Fibroblast of pulmonary artery (primary cell): ENCODE measurements around the gene PRKAR1B.

Source experiments
- DNase-seq: peaks from one replicate; pipeline ENCODE4 v3.0.0-alpha.2; 2010; ENCODE audit warnings: low read depth
- H3K4me3 ChIP-seq: replicated peaks from 2 replicates; pipeline ENCODE4 v1.5.1; 2011; ENCODE audit warnings: low read depth, mild to moderate bottlenecking, control low read depth, low read length, moderate library complexity
- TF ChIP-seq, protein P1 (sequence below): IDR thresholded peaks from 2 replicates; pipeline ENCODE4 v1.5.1; 2011; ENCODE audit warnings: mild to moderate bottlenecking, control low read depth, low read length, inconsistent platforms; ENCODE audit errors: missing control alignments

PRKAR1B gene

DNA sequence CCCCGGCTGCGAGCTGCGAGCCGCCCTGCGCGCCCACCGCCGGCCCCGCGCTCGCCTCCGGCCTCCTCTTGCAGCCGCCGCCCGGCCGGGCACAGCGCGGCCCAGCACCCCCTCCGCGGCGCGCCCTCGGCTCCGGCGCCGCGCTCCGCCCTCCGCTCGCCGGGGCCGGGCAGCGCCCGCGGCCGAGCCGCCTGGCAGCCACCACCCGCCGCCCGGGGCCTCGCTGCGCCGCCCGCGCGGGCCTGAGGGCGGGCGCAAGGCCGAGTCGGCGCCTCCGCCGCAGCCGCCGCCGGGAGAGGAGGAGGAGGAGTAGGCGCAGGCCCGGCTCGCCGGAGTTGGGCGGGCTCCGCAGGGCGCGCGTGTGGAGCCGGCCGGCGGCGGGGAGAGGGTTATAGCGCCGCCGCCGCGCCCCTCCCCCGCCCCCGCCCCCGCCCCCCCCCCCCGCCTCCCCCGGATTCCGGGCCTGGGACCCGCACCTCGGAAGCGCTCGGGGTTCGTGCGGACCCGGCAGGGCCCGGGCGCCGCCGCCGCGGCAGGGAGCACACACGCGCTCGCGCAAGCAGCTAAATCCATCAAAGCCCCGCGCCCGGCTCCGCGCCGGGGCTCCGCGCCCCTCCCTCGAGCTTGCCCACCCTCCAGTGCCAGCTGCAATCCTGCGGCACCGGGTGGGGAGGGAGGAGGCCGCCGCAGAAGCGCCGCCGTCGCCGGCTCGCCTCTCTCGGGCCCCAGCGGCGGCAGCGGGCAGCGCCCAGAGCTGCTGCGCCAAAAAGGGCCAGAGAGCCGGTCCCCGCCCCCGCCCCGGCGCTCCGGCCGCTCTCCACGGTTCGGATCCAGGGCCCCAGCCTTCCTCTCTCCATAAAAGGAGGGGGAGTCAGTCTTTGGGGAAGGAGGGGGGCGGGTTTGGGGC, 207.3 kb downstream of the PRKAR1B start, which contains the start of gene PDGFA:
Gene PDGFA (minus strand): TSS at position 363 of the 907 bp plus-strand sequence. CDS start 845 bp downstream, outside the sequence.
- peak within 1 kb of the TSS; percentile 67 for H3K4me3 ChIP-seq
- TF ChIP-seq, protein P1, sequence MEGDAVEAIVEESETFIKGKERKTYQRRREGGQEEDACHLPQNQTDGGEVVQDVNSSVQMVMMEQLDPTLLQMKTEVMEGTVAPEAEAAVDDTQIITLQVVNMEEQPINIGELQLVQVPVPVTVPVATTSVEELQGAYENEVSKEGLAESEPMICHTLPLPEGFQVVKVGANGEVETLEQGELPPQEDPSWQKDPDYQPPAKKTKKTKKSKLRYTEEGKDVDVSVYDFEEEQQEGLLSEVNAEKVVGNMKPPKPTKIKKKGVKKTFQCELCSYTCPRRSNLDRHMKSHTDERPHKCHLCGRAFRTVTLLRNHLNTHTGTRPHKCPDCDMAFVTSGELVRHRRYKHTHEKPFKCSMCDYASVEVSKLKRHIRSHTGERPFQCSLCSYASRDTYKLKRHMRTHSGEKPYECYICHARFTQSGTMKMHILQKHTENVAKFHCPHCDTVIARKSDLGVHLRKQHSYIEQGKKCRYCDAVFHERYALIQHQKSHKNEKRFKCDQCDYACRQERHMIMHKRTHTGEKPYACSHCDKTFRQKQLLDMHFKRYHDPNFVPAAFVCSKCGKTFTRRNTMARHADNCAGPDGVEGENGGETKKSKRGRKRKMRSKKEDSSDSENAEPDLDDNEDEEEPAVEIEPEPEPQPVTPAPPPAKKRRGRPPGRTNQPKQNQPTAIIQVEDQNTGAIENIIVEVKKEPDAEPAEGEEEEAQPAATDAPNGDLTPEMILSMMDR, result no peak
- DNase-seq, result peak; percentile 65

DNA sequence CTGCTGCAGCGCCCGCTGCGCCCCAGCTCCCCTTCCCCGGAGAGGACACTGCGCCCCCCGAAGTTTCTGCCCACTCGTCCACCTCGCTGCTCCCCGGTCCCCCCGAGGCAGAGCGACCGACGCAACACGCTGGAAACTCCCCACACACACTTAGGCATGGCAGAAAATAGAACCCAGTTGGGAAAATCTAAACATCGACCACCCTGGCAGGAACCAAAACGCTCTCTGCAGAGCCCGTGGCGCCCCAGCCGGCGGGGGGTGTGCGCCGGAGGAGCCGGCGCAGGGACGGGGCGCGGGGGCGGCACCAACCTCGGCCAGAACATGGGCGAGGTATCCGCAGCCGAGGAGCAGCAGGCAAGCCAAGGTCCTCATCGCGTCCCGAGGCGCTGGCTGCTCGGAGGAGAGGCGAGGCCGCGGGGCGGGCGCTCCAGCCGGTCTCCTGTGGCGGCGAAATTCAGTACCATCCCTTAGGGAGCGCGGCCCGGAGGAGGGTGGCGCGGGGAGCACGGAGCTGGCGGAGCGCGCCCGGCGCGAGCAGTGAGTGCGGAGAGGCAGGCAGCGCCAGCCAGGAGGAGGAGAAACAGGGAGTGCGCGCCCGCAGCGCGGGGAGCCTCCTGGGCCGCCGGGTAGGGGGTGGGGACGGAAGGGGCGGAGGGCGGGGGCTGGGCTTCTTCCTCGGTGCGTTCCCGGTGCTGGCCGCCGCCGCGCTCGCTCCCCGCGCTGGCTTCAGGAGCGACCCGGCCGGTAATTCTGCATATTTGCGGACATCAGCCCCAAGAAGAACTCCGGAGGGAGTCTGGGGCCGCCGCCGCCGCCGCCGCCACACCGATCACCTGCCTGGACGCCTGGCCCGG, 208.2 kb downstream of the PRKAR1B start:
- peak; percentile 78 for DNase-seq
- TF ChIP-seq, protein P1, result no peak
- peak overlapping the region; percentile 67 for H3K4me3 ChIP-seq

GRCh38 chr7:517774-518629, 209.1 kb downstream of the PRKAR1B start:
- TF ChIP-seq, protein P1, result no peak
- peak overlapping the region; percentile 67 for H3K4me3 ChIP-seq
- peak; percentile 70 for DNase-seq

DNA sequence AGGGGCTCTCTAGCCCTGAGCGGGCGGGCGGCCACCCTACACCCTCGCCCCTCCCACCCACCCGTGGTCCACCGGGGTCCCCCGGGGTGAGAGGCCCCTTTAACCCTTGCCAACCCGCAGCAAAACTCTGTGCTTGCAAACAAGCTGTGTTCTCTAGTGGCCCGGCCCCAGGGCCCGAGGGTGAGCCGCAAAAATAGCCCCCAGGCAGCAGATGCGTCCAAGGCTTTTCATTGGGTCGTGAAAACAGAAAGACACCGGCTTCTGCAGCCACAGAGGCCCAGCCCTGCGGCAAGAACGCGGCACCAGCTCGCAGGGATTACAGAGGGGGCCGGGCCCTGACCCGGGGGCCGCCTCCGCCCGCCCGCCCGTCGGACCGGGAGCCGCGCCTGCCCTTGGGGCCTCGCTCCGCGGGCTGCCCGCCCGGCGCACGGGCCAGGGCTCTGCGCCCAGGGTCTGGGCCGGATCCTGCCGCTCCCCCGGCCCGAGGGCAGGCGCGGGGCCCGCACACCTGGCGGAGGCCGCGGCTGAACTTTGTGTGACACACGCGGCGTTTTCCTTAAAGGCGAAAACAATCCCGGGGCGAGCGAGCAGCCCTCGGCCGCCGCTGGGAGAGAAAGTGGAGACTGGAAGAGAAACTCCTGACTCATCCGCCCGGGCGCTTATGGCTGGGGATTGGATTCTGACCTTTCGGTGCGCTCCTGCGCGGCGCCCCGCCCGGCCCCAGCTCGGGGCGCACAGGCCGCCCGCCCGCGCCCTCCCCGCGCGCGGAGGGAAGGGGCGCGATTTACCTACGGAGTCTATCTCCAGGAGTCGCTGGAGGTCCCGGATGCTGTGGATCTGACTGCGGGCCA, 210.2 kb downstream of the PRKAR1B start:
- TF ChIP-seq, protein P1, result no peak
- peak; percentile 70 for DNase-seq
- peak overlapping the region; percentile 67 for H3K4me3 ChIP-seq

- DNase-seq, result no peak
- no peak overlapping the region for H3K4me3 ChIP-seq
- TF ChIP-seq, protein P1, result no peak
Measured at GRCh38 chr7:516216-516605, 210.9 kb downstream of the PRKAR1B start.
